ENCODE results near the gene NDP.

- TF ChIP-seq, protein P1, sequence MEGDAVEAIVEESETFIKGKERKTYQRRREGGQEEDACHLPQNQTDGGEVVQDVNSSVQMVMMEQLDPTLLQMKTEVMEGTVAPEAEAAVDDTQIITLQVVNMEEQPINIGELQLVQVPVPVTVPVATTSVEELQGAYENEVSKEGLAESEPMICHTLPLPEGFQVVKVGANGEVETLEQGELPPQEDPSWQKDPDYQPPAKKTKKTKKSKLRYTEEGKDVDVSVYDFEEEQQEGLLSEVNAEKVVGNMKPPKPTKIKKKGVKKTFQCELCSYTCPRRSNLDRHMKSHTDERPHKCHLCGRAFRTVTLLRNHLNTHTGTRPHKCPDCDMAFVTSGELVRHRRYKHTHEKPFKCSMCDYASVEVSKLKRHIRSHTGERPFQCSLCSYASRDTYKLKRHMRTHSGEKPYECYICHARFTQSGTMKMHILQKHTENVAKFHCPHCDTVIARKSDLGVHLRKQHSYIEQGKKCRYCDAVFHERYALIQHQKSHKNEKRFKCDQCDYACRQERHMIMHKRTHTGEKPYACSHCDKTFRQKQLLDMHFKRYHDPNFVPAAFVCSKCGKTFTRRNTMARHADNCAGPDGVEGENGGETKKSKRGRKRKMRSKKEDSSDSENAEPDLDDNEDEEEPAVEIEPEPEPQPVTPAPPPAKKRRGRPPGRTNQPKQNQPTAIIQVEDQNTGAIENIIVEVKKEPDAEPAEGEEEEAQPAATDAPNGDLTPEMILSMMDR (conservative IDR thresholded peaks at IDR 0.05 in 1 of 2, IDR thresholded peaks at IDR 0.05 in 1 of 2; ENCODE audit: extremely low read depth in 1 of 2, insufficient read depth in 1 of 2, low read depth in 1 of 2, low read length in 2 of 2), result peak in 1 of 2 donors; percentile 20
- no peak for TF ChIP-seq EZH2 (IDR thresholded peaks at IDR 0.05; ENCODE audit: borderline replicate concordance, low read length)
These were observed 33.8 kb downstream of the NDP start for GRCh38 chrX:43939187-43939926.
